Tibial artery (tissue), 4 donors: ENCODE results near the gene OSBPL9.

ENCODE experiments used
- DNase-seq, 2 donors: peaks; one replicate each; pipeline ENCODE4 v3.0.0-alpha.2; 2019
- H3K27ac ChIP-seq, 2 donors: fragments of 200-600 bp; sonication (generic) in 1 of 2; 1 replicate in 1 of 2; 2 replicates in 1 of 2; pipeline ENCODE4 v1.5.1; 2018 to 2019; ENCODE audit warnings: mild to moderate bottlenecking in 1 of 2
- H3K27me3 ChIP-seq, 2 donors: fragments of 200-600 bp; sonication (generic) in 1 of 2; one replicate each; pipeline versions ENCODE4 v1.5.1 to v1.6.0; 2016 to 2019
- H3K36me3 ChIP-seq, 3 donors: fragments of 200-600 bp; sonication (generic) in 2 of 3; one replicate each; pipeline ENCODE4 v1.5.1; 2016 to 2019; ENCODE audit warnings: mild to moderate bottlenecking in 2 of 3
- H3K4me1 ChIP-seq, 4 donors: fragments of 200-600 bp; sonication (generic) in 2 of 4; 1 replicate in 3 of 4; 2 replicates in 1 of 4; pipeline ENCODE4 v1.5.1; 2016 to 2019
- H3K4me3 ChIP-seq, 2 donors: fragments of 200-600 bp; sonication (generic) in 1 of 2; 1 replicate in 1 of 2; 2 replicates in 1 of 2; pipeline ENCODE4 v1.5.1; 2018 to 2019; ENCODE audit warnings: mild to moderate bottlenecking in 2 of 2
- H3K9me3 ChIP-seq, 3 donors: fragments of 200-600 bp; sonication (generic) in 1 of 3; one replicate each; pipeline ENCODE4 v1.5.1; 2016 to 2019
- intact Hi-C: fragments of 100-400 bp; cut with DNase I; formaldehyde crosslinking; loops from one replicate; pipeline ENCODE4 v1.15.0; 2023; ENCODE audit warnings: low total_unique reads
- TF ChIP-seq, protein P1 (sequence below), 2 experiments: fragments of 200-600 bp in 1 of 2; fragments of 450-650 bp in 1 of 2; IDR thresholded peaks; one replicate each; pipeline ENCODE4 v1.5.1; 2017 to 2019; ENCODE audit warnings: antibody characterized with exemption in 2 of 2, mild to moderate bottlenecking in 1 of 2, moderate library complexity in 1 of 2

OSBPL9 gene

DNA sequence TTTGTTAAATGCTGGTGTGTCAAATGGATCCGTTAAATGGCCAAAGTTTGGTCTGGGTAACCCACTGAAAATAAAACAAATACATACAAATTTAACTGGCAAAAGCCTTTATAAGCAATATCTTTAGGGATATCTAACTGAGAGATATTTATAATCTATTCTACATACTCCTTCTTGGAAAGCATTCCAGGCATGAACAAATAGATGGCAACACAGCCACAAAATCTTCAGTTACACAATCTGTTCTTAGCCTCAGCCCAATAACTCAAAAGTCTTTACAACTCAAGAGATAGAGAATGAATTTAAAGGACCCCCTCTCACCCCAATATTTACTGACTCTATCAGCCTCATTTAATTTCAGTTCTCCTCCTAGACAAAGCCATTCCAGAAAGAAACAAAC lies 202.9 kb downstream of the OSBPL9 start:
- intact Hi-C loops = no loop called here
- Histone ChIP-seq H3K9me3 (no peaks in the 10 kb centered on the region), H3K4me3 (no peak overlapping the region), H3K4me1 (no peaks in the 10 kb centered on the region), H3K36me3 (peaks cover 46 to 80% (median 54%) of the 10 kb centered on the region in 3 donors), H3K27ac (no peak overlapping the region), H3K27me3 (no peaks in the 10 kb centered on the region)
- DNase-seq = no peak
- TF ChIP-seq, protein P1, sequence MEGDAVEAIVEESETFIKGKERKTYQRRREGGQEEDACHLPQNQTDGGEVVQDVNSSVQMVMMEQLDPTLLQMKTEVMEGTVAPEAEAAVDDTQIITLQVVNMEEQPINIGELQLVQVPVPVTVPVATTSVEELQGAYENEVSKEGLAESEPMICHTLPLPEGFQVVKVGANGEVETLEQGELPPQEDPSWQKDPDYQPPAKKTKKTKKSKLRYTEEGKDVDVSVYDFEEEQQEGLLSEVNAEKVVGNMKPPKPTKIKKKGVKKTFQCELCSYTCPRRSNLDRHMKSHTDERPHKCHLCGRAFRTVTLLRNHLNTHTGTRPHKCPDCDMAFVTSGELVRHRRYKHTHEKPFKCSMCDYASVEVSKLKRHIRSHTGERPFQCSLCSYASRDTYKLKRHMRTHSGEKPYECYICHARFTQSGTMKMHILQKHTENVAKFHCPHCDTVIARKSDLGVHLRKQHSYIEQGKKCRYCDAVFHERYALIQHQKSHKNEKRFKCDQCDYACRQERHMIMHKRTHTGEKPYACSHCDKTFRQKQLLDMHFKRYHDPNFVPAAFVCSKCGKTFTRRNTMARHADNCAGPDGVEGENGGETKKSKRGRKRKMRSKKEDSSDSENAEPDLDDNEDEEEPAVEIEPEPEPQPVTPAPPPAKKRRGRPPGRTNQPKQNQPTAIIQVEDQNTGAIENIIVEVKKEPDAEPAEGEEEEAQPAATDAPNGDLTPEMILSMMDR (IDR thresholded peaks at IDR 0.05) = no peak

- no peak for DNase-seq
- Histone ChIP-seq H3K27ac (no peak overlapping the region), H3K36me3 (peaks cover 27 to 57% (median 54%) of the 10 kb centered on the region in 3 donors), H3K4me3 (no peak overlapping the region), H3K9me3 (no peaks in the 10 kb centered on the region), H3K4me1 (no peaks in the 10 kb centered on the region), H3K27me3 (no peaks in the 10 kb centered on the region)
- TF ChIP-seq, protein P1 (IDR thresholded peaks at IDR 0.05) = no peak
- intact Hi-C loops = no loop called here
Observed at GRCh38 chr1:51829058-51829457, 212.2 kb downstream of the OSBPL9 start.

DNA sequence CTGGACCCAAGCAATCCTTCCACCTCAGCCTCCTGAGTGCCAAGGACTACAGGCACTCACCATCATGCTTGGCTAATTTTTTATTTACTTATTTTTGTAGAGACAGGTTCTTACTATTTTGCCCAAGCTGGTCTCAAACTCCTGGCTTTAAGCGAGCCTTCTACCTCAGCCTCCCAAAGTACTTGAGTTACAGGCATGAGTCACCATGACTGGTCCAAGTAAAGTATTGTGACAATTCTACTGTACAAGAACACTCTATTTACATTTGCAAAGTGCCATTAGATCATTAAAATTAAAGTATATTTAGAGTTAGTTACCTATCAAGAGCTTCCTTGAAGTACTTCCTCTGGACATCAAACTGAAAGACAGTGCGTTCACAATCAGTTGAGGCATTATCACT lies 216.8 kb downstream of the OSBPL9 start:
- Histone ChIP-seq H3K4me1 (no peaks in the 10 kb centered on the region), H3K27me3 (no peaks in the 10 kb centered on the region), H3K4me3 (no peak overlapping the region), H3K9me3 (no peaks in the 10 kb centered on the region), H3K27ac (no peak overlapping the region), H3K36me3 (peaks cover 25 to 56% (median 48%) of the 10 kb centered on the region in 3 donors)
- TF ChIP-seq, protein P1 (IDR thresholded peaks at IDR 0.05) = no peak
- no peak for DNase-seq
- intact Hi-C loops = no loop called here

DNA sequence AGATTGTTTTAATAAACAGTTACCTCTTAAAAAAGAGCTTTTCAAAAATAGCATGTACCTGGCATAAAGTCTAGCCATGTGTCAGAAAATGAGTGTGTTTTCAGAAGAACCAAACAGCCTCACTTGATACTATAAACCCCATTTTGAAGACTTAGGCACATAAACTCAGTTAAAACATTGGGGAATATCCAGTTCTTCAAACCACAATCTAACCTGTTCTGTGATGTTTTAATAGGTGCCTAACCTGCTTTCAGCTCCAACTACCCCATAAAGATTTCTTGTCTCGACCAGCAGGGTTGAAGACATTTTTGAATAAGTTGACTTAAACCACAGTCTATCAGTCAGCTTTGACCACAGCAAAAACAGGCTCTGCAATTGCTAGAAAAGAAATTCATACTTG lies 220.4 kb downstream of the OSBPL9 start:
- Histone ChIP-seq H3K4me3 (no peak overlapping the region), H3K36me3 (peaks cover 23 to 41% (median 29%) of the 10 kb centered on the region in 3 donors), H3K4me1 (no peaks in the 10 kb centered on the region), H3K27me3 (no peaks in the 10 kb centered on the region), H3K9me3 (no peaks in the 10 kb centered on the region), H3K27ac (no peak overlapping the region)
- TF ChIP-seq, protein P1 (IDR thresholded peaks at IDR 0.05) = no peak
- DNase-seq = no peak
- intact Hi-C loops = no loop called here
